ENCODE results near the gene CA10.

Gene CA10

GRCh38 chr17:51888816-51889215 lies 269.7 kb downstream of the CA10 start:
- H3K27me3 Mint-ChIP-seq (ENCODE audit: low read depth), result peaks cover 4% of the 10 kb centered on the region
- no peak overlapping the region for H3K4me3 Mint-ChIP-seq
- H3K27ac Mint-ChIP-seq, result peak overlapping the region; percentile 40 to 76 (median 54)
- peaks cover 28% of the 10 kb centered on the region for H3K4me1 Mint-ChIP-seq
- peaks cover under 1% of the 10 kb centered on the region for H3K9me3 Mint-ChIP-seq
- TF ChIP-seq CTCF (IDR thresholded peaks at IDR 0.05; ENCODE audit: unreplicated experiment in 3 of 3), result no peak
- H3K36me3 Mint-ChIP-seq (ENCODE audit: low read depth), result no peaks in the 10 kb centered on the region

GRCh38 chr17:51876986-51877385 lies 281.5 kb downstream of the CA10 start:
- no peak for TF ChIP-seq CTCF (IDR thresholded peaks at IDR 0.05; ENCODE audit: unreplicated experiment in 3 of 3)
- H3K27me3 Mint-ChIP-seq (ENCODE audit: low read depth), result peaks cover 10% of the 10 kb centered on the region
- no peaks in the 10 kb centered on the region for H3K36me3 Mint-ChIP-seq (ENCODE audit: low read depth)
- no peaks in the 10 kb centered on the region for H3K9me3 Mint-ChIP-seq
- no peak overlapping the region for H3K27ac Mint-ChIP-seq
- H3K4me1 Mint-ChIP-seq, result no peaks in the 10 kb centered on the region
- no peak overlapping the region for H3K4me3 Mint-ChIP-seq

GRCh38 chr17:51873302-51873701 lies 285.2 kb downstream of the CA10 start:
- no peak for TF ChIP-seq CTCF (IDR thresholded peaks at IDR 0.05; ENCODE audit: unreplicated experiment in 3 of 3)
- Mint-ChIP-seq H3K4me3 (no peak overlapping the region), H3K4me1 (peaks cover 1% of the 10 kb centered on the region), H3K27ac (no peak overlapping the region), H3K27me3 (ENCODE audit: low read depth) (peaks cover 19% of the 10 kb centered on the region), H3K9me3 (no peaks in the 10 kb centered on the region), H3K36me3 (ENCODE audit: low read depth) (no peaks in the 10 kb centered on the region)

GRCh38 chr17:51869387-51869786 lies 289.1 kb downstream of the CA10 start:
- no peak for TF ChIP-seq CTCF (IDR thresholded peaks at IDR 0.05; ENCODE audit: unreplicated experiment in 3 of 3)
- H3K4me1 Mint-ChIP-seq, result peaks cover 5% of the 10 kb centered on the region
- H3K36me3 Mint-ChIP-seq (ENCODE audit: low read depth), result no peaks in the 10 kb centered on the region
- H3K27me3 Mint-ChIP-seq (ENCODE audit: low read depth), result peaks cover 27% of the 10 kb centered on the region
- no peak overlapping the region for H3K4me3 Mint-ChIP-seq
- H3K9me3 Mint-ChIP-seq, result no peaks in the 10 kb centered on the region
- no peak overlapping the region for H3K27ac Mint-ChIP-seq

GRCh38 chr17:51860954-51861561 lies 297.5 kb downstream of the CA10 start:
- peaks cover 49% of the 10 kb centered on the region for H3K4me1 Mint-ChIP-seq

More at GRCh38 chr17:51860954-51861561, 297.5 kb downstream of the CA10 start:
- H3K27ac Mint-ChIP-seq, result peak overlapping the region in 2 of 3 experiments; percentile 32 to 43
- H3K27me3 Mint-ChIP-seq (ENCODE audit: low read depth), result peaks cover 19% of the 10 kb centered on the region
- H3K36me3 Mint-ChIP-seq (ENCODE audit: low read depth), result no peaks in the 10 kb centered on the region
- H3K4me3 Mint-ChIP-seq, result no peak overlapping the region
- no peaks in the 10 kb centered on the region for H3K9me3 Mint-ChIP-seq
- TF ChIP-seq CTCF (IDR thresholded peaks at IDR 0.05; ENCODE audit: unreplicated experiment in 3 of 3), result peak; percentile 45 to 69 (median 58)
